COLO668 (cell line): ENCODE data around the gene GAL3ST2.
"Not testable (repeated sequence)": the region's sequence is repeated elsewhere in the genome, so short reads cannot be mapped to it uniquely, and the experiment has no call there.

ENCODE experiments used
- DNase-seq: peaks from one replicate; lab custom pipeline; 2025; ENCODE audit not compliant: unreplicated experiment; lab: John Stamatoyannopoulos, UW

Gene GAL3ST2

GRCh38 chr2:241818229-241818942 is 41.8 kb downstream of the GAL3ST2 start:
- DNase-seq, result no peak

- DNase-seq, result no peak
Observed at GRCh38 chr2:241818943-241819270, 42.3 kb downstream of the GAL3ST2 start.

GRCh38 chr2:241819947-241820624 is 43.5 kb downstream of the GAL3ST2 start:
- DNase-seq, result peak; percentile 21

GRCh38 chr2:241820625-241821384 is 44.2 kb downstream of the GAL3ST2 start:
- peak; percentile 24 for DNase-seq

GRCh38 chr2:241821460-241822263 is 45.0 kb downstream of the GAL3ST2 start:
- no peak for DNase-seq

- DNase-seq, result no peak
Observed at GRCh38 chr2:241822264-241822623, 45.6 kb downstream of the GAL3ST2 start.

- DNase-seq, result peak; percentile 29
Observed at GRCh38 chr2:241823531-241824437, 47.2 kb downstream of the GAL3ST2 start.

GRCh38 chr2:241827394-241827793 is 50.8 kb downstream of the GAL3ST2 start:
- DNase-seq, result no peak

- no peak for DNase-seq
Observed at GRCh38 chr2:241833101-241833663, 56.6 kb downstream of the GAL3ST2 start.

GRCh38 chr2:241833756-241834526 is 57.3 kb downstream of the GAL3ST2 start:
- DNase-seq, result not testable (repeated sequence)

GRCh38 chr2:241834527-241835210 is 58.0 kb downstream of the GAL3ST2 start:
- no peak for DNase-seq

GRCh38 chr2:241835611-241836010 is 59.0 kb downstream of the GAL3ST2 start:
- no peak for DNase-seq

GRCh38 chr2:241836292-241836691 is 59.7 kb downstream of the GAL3ST2 start:
- no peak for DNase-seq

- DNase-seq, result no peak
Observed at GRCh38 chr2:241837197-241837965, 60.8 kb downstream of the GAL3ST2 start.

- no peak for DNase-seq
Observed at GRCh38 chr2:241841181-241842066, 64.8 kb downstream of the GAL3ST2 start.

- no peak for DNase-seq
Observed at GRCh38 chr2:241842067-241842415, 65.4 kb downstream of the GAL3ST2 start.

GRCh38 chr2:241842620-241843211 is 66.1 kb downstream of the GAL3ST2 start:
- no peak for DNase-seq
